Right lobe of liver (tissue), 6 donors: ENCODE data around the gene HSF2BP. TPM values are rescaled to one million over a fixed set of nuclear protein-coding genes. Genes with fewer than 3 reads are reported as not detected.

Experiments
- ATAC-seq, 4 donors: fragments of 200-7000 bp; cut with Tn5 transposase; one replicate each; pipeline ENCODE4 v1.9.1; 2020; ENCODE audit warnings: mild to moderate bottlenecking in 4 of 4, moderate library complexity in 4 of 4
- DNase-seq, 3 donors: peaks; one replicate each; pipeline ENCODE4 v3.0.0-alpha.2; 2020
- H3K27ac ChIP-seq, 3 donors: fragments of 200-600 bp; one replicate each; pipeline ENCODE4 v1.8.0; 2022
- H3K27me3 ChIP-seq, 2 donors: fragments of 200-600 bp; one replicate each; pipeline ENCODE4 v1.8.0; 2022
- H3K36me3 ChIP-seq, 4 donors: fragments of 200-600 bp; sonication (generic) in 1 of 4; one replicate each; pipeline versions ENCODE4 v1.5.1 to v1.8.0; 2017 to 2022; ENCODE audit warnings: control low read depth in 1 of 4
- H3K4me1 ChIP-seq, 4 donors: fragments of 200-600 bp; sonication (generic) in 1 of 4; one replicate each; pipeline versions ENCODE4 v1.5.1 to v1.8.0; 2017 to 2022; ENCODE audit warnings: control low read depth in 1 of 4
- H3K4me3 ChIP-seq, 3 donors: fragments of 200-600 bp; one replicate each; pipeline ENCODE4 v1.8.0; 2022
- H3K9me3 ChIP-seq, 4 donors: fragments of 200-600 bp; sonication (generic) in 1 of 4; one replicate each; pipeline versions ENCODE4 v1.5.1 to v1.8.0; 2017 to 2022; ENCODE audit warnings: control low read depth in 1 of 4
- POLR2A ChIP-seq: fragments of 450-650 bp; IDR thresholded peaks from one replicate; pipeline ENCODE4 v1.6.1; 2017; ENCODE audit warnings: antibody characterized with exemption, mild to moderate bottlenecking
- WGBS: methylation state at CpG from one replicate; pipeline ENCODE4 v1.1.6; 2018; ENCODE audit warnings: low coverage, low lambda C conversion rate; ENCODE audit not compliant: insufficient coverage; ENCODE audit errors: missing lambda C conversion rate; 5-methylcytosine and 5-hydroxymethylcytosine counted together
- intact Hi-C, 2 donors: fragments of 100-400 bp; cut with DNase I; formaldehyde crosslinking; loops; one replicate each; pipeline versions ENCODE4 v1.11.2 to v1.14.1; 2022
- total RNA-seq, 6 experiments: library from RNA; depleted of rRNA in 2 of 6; stranded (reverse); fragments of >200 nt in 2 of 6; fragmentation: NEBNext Ultra II Directional in 3 of 6; extraction: Animal tissue kit (Norgen Biotek cat#: 25700) in 3 of 6; gene quantifications; one replicate each; pipeline versions ENCODE4 v1.1.0 to v1.2.4, GENCODE V29; 2016 to 2023
- TF ChIP-seq, protein P1 (sequence below), 4 donors: fragments of 200-600 bp in 3 of 4; fragments of 450-650 bp in 1 of 4; IDR thresholded peaks; one replicate each; pipeline versions ENCODE4 v1.5.1 to v1.8.0; 2016 to 2022; ENCODE audit warnings: antibody characterized with exemption in 4 of 4, mild to moderate bottlenecking in 2 of 4
- donor health status: DM: no; HTN: yes; CAD: no.
- donor health status: DM: no; HTN: no; CAD: no.
- donor health status: DM: no; HTN: no; CAD: no.
- donor health status: DM: no; HTN: yes; CAD: no.
- donor health status: DM: no; HTN: yes; CAD: no.

HSF2BP gene
- total RNA-seq, 6 experiments from 2014 or later, result 0.25 to 0.62 (median 0.37) TPM; not detected in 2

DNA sequence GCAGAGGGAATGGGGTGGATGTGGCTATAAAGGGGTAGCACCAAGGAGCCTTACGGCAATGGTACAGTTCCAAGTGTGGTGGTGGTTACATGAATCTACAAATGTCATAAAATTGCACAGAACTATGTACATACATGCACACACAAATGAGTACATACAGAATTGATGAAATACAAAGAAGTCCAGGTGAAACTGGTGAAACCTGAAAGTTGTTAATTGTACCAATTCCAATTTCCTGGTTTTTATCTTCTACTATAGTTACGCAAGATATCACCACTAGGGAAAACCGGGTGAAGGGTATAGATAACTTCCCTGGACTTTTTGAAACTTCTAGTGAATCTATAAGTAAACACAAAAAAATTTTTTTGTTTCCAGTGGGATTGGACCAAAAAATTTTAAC, 18.9 kb downstream of the HSF2BP start:
- H3K36me3 ChIP-seq, result no peaks in the 10 kb centered on the region
- no peaks in the 10 kb centered on the region for H3K27me3 ChIP-seq
- ATAC-seq, result peak in 1 of 4 donors; percentile 73
- H3K9me3 ChIP-seq, result no peaks in the 10 kb centered on the region
- no peak for DNase-seq
- peak overlapping the region in 1 of 3 donors; percentile 11 for H3K27ac ChIP-seq
- intact Hi-C loops, result no loop called here
- TF ChIP-seq, protein P1, sequence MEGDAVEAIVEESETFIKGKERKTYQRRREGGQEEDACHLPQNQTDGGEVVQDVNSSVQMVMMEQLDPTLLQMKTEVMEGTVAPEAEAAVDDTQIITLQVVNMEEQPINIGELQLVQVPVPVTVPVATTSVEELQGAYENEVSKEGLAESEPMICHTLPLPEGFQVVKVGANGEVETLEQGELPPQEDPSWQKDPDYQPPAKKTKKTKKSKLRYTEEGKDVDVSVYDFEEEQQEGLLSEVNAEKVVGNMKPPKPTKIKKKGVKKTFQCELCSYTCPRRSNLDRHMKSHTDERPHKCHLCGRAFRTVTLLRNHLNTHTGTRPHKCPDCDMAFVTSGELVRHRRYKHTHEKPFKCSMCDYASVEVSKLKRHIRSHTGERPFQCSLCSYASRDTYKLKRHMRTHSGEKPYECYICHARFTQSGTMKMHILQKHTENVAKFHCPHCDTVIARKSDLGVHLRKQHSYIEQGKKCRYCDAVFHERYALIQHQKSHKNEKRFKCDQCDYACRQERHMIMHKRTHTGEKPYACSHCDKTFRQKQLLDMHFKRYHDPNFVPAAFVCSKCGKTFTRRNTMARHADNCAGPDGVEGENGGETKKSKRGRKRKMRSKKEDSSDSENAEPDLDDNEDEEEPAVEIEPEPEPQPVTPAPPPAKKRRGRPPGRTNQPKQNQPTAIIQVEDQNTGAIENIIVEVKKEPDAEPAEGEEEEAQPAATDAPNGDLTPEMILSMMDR (IDR thresholded peaks at IDR 0.05), result no peak
- TF ChIP-seq POLR2A, result no peak
- peaks cover 0 to 6% (median 2%) of the 10 kb centered on the region in 4 donors for H3K4me1 ChIP-seq
- 39% methylated on average over 3 of the region's 3 CpGs for WGBS
- H3K4me3 ChIP-seq, result no peak overlapping the region

DNA sequence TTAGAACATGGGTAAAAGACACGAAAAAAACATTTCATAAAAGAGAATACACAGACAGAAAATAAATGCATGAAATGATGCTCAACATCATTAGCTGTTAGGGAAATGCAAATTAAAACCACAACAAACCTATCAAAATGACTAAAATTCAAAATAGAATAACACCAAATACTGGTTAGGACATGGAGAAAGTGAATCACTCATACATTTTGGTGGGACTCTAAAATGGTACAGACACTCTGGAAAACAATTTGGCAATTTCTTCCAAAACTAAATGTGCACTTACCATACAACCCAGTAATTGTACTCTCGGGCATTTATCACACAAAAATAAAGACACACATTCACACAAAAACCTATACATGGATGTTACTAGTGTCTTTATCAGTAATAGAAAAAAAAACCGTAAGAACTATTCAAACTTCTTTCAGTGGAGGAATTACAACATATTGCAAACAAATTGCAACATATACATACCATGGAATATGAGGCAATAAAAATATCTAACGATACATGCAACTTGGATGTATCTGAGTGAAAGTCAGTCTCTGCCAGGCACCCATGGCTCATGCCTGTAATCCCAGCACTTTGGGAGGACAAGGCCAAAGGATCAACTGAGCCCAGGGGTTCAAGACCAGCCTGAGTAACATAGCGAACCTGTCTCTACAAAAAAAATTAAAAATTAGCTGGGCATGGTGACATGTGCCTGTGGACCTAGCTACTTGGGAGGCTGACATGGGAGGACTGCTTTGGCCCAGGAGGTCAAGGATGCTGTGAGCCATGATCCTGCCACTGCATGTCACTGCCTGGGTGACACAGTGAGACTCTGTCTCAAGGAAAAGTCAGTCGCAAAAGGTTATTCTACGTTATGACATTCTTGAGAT, 19.6 kb downstream of the HSF2BP start:
- peak; percentile 16 to 81 (median 52) for ATAC-seq
- 50% methylated on average over 6 of the region's 7 CpGs for WGBS
- H3K27me3 ChIP-seq, result no peaks in the 10 kb centered on the region

DNA sequence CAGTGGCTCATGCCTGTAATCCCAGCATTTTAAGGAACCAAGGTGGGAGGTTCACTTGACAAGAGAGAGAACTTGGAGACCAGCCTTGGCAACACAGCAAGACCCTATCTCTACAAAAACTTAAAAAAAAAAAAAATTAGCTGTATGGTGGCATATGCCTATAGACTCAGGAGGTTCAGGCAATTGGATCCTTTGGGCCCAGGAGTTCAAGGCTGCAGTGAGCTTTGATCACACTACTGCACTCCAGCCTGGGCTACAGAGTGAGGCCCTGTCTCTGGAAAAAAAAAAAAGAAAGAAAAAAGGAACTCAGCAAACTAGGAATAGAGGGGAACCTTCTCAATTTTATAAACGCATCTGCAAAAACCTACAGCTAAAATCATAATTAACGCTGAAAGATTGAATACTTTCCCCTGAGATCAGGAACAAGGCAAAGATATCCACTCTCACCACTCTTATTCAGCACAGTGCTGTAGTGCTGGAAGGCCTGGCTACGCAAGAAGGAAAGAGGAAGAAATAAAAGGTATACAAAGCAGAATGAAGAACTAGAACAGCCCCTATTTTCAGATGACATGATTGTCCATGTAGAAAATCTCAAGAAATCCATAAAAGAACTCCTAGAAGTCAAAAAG, 21.6 kb downstream of the HSF2BP start:
- Histone ChIP-seq H3K27ac (no peak overlapping the region), H3K9me3 (no peaks in the 10 kb centered on the region), H3K4me1 (peaks cover 0 to 6% (median 2%) of the 10 kb centered on the region in 4 donors), H3K27me3 (no peaks in the 10 kb centered on the region), H3K4me3 (no peak overlapping the region), H3K36me3 (no peaks in the 10 kb centered on the region)
- ATAC-seq (no peak), DNase-seq (no peak)
- intact Hi-C loops, result no loop called here
- TF ChIP-seq, protein P1 (IDR thresholded peaks at IDR 0.05), result no peak
- TF ChIP-seq POLR2A, result no peak
- WGBS, result 78% methylated on average over 3 of the region's 3 CpGs

More for the DNA sequence above, 19.6 kb downstream of the HSF2BP start:
- DNase-seq, result no peak
- Histone ChIP-seq H3K27ac (peak overlapping the region in 1 of 3 donors; percentile 11), H3K9me3 (no peaks in the 10 kb centered on the region), H3K4me1 (peaks cover 0 to 6% (median 2%) of the 10 kb centered on the region in 4 donors), H3K36me3 (no peaks in the 10 kb centered on the region), H3K4me3 (no peak overlapping the region)
- no peak for TF ChIP-seq POLR2A
- TF ChIP-seq, protein P1 (IDR thresholded peaks at IDR 0.05), result no peak
- intact Hi-C loops, result no loop called here

DNA sequence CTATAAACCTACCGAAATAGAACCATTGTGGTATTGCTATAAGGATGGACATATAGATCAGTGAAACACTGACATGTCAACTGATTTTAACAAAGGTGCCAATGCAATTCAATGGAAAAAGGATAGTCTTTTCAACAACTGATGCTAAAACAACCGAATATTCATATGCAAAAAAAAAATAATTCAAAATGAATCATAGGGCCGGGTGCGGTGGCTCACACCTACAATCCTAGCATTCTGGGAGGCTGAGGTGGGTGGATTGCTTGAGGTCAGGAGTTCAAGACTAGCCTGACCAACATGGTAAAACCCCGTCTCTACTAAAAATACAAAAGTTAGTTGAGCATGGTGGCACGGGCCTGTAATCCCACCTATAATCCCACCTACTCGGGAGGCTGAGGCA, 23.9 kb downstream of the HSF2BP start:
- no peak for ATAC-seq
- DNase-seq, result no peak
- no peak for TF ChIP-seq POLR2A
- TF ChIP-seq, protein P1 (IDR thresholded peaks at IDR 0.05), result no peak
- Histone ChIP-seq H3K4me3 (no peak overlapping the region), H3K27me3 (no peaks in the 10 kb centered on the region), H3K9me3 (no peaks in the 10 kb centered on the region), H3K36me3 (no peaks in the 10 kb centered on the region), H3K27ac (no peak overlapping the region), H3K4me1 (peaks cover 0 to 6% (median 2%) of the 10 kb centered on the region in 4 donors)
- intact Hi-C loops, result no loop called here
- 97% methylated on average over 5 of the region's 7 CpGs for WGBS
